Measurements from ENCODE around the gene FAM124B.

FAM124B gene

DNA sequence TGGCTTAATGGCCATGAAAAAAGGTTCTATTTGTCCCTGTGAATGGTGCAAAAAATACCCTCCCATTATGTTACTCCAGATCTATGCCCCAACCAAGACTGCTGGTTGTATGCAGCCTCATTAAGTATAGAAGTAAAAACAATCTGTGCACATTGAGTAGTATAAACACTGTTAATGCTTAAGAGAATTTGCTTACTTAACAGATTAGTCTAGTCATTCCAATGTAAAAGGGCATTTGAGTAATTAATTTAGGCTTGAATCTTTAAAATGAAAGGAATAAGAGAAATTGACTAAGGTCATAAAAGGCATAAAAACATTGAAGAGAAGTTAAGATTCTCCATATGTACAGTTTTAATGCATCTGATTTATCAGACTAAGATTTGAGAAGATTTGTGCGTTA, 51.2 kb downstream of the FAM124B start:
- no peak for TF ChIP-seq POLR2A (IDR thresholded peaks at IDR 0.05; ENCODE audit: extremely low read depth, insufficient read length)
- TF ChIP-seq MYC (IDR thresholded peaks at IDR 0.05; ENCODE audit: low read depth, low read length), result no peak
- TF ChIP-seq, protein P1, sequence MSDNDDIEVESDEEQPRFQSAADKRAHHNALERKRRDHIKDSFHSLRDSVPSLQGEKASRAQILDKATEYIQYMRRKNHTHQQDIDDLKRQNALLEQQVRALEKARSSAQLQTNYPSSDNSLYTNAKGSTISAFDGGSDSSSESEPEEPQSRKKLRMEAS (IDR thresholded peaks at IDR 0.05; ENCODE audit: low read depth, low read length), result no peak
- TF ChIP-seq, protein P2, sequence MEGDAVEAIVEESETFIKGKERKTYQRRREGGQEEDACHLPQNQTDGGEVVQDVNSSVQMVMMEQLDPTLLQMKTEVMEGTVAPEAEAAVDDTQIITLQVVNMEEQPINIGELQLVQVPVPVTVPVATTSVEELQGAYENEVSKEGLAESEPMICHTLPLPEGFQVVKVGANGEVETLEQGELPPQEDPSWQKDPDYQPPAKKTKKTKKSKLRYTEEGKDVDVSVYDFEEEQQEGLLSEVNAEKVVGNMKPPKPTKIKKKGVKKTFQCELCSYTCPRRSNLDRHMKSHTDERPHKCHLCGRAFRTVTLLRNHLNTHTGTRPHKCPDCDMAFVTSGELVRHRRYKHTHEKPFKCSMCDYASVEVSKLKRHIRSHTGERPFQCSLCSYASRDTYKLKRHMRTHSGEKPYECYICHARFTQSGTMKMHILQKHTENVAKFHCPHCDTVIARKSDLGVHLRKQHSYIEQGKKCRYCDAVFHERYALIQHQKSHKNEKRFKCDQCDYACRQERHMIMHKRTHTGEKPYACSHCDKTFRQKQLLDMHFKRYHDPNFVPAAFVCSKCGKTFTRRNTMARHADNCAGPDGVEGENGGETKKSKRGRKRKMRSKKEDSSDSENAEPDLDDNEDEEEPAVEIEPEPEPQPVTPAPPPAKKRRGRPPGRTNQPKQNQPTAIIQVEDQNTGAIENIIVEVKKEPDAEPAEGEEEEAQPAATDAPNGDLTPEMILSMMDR (IDR thresholded peaks at IDR 0.05; ENCODE audit: low read depth, low read length), result no peak
- no peak for DNase-seq (ENCODE audit: low read depth)

DNA sequence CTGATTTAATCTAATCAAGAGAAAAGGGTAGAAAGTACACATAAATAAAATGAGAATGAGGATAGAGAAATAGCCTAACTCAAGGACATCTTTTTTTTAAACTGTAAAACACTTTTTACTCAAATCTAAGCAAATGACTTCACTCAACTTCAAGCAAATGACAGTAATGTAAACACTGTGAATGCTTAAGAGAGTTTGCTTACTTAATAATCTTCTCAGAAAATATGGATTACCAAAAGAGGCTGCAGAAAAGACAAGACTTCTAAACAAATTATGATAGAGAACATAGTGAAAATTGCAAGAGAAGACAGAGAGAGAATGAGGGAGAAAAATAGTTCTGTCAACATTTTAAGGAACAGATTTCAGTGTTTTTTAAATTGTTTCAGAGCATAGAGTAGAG, 52.5 kb downstream of the FAM124B start:
- DNase-seq (ENCODE audit: low read depth), result no peak
- TF ChIP-seq, protein P2 (IDR thresholded peaks at IDR 0.05; ENCODE audit: low read depth, low read length), result no peak
- TF ChIP-seq, protein P1 (IDR thresholded peaks at IDR 0.05; ENCODE audit: low read depth, low read length), result no peak
- TF ChIP-seq MYC (IDR thresholded peaks at IDR 0.05; ENCODE audit: low read depth, low read length) (no peak), POLR2A (IDR thresholded peaks at IDR 0.05; ENCODE audit: extremely low read depth, insufficient read length) (no peak)
- no peak overlapping the region for H3K4me3 ChIP-seq (ENCODE audit: low read depth, low read length)

More for the DNA sequence above, 51.2 kb downstream of the FAM124B start:
- no peak overlapping the region for H3K4me3 ChIP-seq (ENCODE audit: low read depth, low read length)

DNA sequence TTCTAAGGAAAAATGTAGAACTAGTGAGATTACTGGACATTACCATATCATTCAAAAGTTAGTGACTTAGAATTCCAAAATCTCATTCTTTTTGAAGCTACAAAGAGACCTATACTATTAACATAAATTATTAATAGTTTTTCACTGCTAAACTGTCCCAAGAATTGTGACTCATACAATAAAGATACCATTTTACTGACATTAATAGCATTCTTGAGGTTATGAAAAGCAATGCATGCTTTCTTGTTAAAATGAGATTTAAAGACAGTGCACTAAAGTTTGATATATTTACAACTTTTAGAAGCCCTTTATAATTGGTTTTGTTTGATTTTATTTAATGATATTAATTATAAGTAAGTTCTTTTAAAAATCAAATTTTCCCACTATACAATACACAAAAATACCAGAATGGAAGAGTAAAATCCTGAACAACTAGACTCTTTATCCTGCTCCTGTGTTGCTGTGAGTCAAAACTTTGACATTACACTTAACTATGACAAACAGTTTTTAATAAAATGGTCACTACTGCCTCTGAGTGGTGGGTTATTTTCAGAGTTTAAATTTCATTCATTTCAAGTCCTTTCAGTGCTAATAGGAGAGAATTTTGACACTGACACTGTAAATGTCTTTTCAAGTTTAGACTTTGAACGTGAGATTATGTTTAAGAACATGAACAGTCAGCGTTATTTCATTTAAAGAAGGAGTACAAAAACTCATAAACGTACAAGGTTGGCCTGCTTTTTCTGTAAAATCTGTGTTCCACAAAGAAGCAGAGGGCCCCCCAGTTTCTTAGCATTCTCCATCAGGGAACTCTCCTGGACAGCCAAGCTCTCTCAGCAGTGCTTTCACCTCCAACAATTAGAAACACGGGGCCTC, 54.5 kb downstream of the FAM124B start:
- no peak overlapping the region for H3K4me3 ChIP-seq (ENCODE audit: low read depth, low read length)
- TF ChIP-seq POLR2A (IDR thresholded peaks at IDR 0.05; ENCODE audit: extremely low read depth, insufficient read length) (no peak), MYC (IDR thresholded peaks at IDR 0.05; ENCODE audit: low read depth, low read length) (no peak)
- TF ChIP-seq, protein P2 (IDR thresholded peaks at IDR 0.05; ENCODE audit: low read depth, low read length), result no peak
- TF ChIP-seq, protein P1 (IDR thresholded peaks at IDR 0.05; ENCODE audit: low read depth, low read length), result no peak
- DNase-seq (ENCODE audit: low read depth), result no peak

DNA sequence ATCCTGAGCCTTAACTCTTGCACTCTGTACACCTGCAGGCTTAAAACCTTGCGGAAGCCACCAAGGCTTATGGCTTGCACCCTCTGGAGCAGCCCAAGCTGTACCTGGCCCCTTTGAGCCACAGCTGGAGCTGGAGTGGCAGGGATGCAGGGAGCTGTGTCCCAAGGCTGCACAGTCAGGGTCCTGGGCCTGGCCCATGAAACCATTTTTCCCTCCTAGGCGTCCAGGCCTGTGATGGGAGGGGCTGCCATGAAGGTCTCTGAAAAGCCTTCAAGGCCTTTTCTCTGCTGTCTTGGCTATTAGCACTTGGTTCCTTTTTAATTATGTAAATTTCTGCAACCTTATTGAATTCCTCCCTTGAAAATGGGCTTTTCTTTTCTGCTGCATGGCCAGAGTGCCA, 56.4 kb downstream of the FAM124B start:
- no peak for TF ChIP-seq MYC (IDR thresholded peaks at IDR 0.05; ENCODE audit: low read depth, low read length)
- TF ChIP-seq POLR2A (IDR thresholded peaks at IDR 0.05; ENCODE audit: extremely low read depth, insufficient read length), result no peak
- TF ChIP-seq, protein P1 (IDR thresholded peaks at IDR 0.05; ENCODE audit: low read depth, low read length), result no peak
- TF ChIP-seq, protein P2 (IDR thresholded peaks at IDR 0.05; ENCODE audit: low read depth, low read length), result no peak
- H3K4me3 ChIP-seq (ENCODE audit: low read depth, low read length), result no peak overlapping the region
- DNase-seq (ENCODE audit: low read depth), result no peak

DNA sequence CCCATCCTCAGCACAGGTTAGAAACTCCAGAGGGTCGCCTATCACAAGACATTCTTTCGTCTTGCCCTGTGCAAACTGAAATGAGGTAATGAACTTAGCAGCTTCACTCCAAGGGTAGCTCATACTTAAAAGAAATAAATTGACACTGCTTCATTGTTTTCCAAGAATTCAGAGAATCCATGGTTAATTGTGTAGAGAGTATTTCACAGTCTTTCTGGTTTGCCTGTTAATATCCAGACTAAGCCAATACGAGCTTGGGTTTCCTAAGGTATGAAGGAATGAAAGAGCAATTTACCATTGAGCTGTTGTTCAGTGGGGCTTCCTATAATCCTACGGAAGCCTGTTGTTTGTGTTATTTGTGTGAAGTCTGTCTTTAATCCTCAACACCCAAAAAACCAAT, 58.7 kb downstream of the FAM124B start:
- H3K4me3 ChIP-seq (ENCODE audit: low read depth, low read length), result no peak overlapping the region
- TF ChIP-seq, protein P1 (IDR thresholded peaks at IDR 0.05; ENCODE audit: low read depth, low read length), result no peak
- TF ChIP-seq, protein P2 (IDR thresholded peaks at IDR 0.05; ENCODE audit: low read depth, low read length), result no peak
- no peak for TF ChIP-seq POLR2A (IDR thresholded peaks at IDR 0.05; ENCODE audit: extremely low read depth, insufficient read length)
- TF ChIP-seq MYC (IDR thresholded peaks at IDR 0.05; ENCODE audit: low read depth, low read length), result no peak
- DNase-seq (ENCODE audit: low read depth), result no peak
